Mammary epithelial cell (primary cell): ENCODE results near the gene SSBP2.

Source experiments
- EZH2 ChIP-seq: IDR thresholded peaks from 2 replicates; pipeline ENCODE4 v1.6.1; 2012; ENCODE audit warnings: low read length, inconsistent platforms, borderline replicate concordance
- TF ChIP-seq, protein P1 (sequence below), 2 donors: IDR thresholded peaks in 1 of 2; conservative IDR thresholded peaks in 1 of 2; 2 replicates each; pipeline ENCODE4 v1.5.1; 2011 to 2012; ENCODE audit warnings: inconsistent platforms in 2 of 2, low read length in 2 of 2, mild to moderate bottlenecking in 2 of 2, control low read depth in 1 of 2, low read depth in 1 of 2; ENCODE audit not compliant: insufficient read depth in 1 of 2; ENCODE audit errors: extremely low read depth in 1 of 2

DNA sequence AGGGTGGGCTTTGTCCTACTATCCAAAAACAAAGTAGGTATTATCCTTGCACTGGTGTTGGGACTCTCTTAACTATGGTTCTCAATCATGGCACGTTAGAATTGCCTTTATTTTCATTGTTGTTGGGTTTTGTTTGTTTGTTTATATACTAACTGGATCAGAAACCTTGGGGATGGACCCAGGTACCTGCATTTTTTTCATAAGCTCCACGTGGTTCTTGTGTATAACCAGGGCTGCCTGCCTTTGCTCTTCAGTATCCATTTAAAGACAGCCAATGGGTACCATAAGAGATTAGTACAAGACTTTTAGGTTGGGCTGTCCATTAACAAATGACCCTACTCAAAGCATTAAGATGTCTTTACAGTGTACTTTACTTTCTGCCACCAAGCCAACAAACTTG, 2.5 kb upstream of the SSBP2 start:
- TF ChIP-seq, protein P1, sequence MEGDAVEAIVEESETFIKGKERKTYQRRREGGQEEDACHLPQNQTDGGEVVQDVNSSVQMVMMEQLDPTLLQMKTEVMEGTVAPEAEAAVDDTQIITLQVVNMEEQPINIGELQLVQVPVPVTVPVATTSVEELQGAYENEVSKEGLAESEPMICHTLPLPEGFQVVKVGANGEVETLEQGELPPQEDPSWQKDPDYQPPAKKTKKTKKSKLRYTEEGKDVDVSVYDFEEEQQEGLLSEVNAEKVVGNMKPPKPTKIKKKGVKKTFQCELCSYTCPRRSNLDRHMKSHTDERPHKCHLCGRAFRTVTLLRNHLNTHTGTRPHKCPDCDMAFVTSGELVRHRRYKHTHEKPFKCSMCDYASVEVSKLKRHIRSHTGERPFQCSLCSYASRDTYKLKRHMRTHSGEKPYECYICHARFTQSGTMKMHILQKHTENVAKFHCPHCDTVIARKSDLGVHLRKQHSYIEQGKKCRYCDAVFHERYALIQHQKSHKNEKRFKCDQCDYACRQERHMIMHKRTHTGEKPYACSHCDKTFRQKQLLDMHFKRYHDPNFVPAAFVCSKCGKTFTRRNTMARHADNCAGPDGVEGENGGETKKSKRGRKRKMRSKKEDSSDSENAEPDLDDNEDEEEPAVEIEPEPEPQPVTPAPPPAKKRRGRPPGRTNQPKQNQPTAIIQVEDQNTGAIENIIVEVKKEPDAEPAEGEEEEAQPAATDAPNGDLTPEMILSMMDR (conservative IDR thresholded peaks at IDR 0.05 in 1 of 2, IDR thresholded peaks at IDR 0.05 in 1 of 2; ENCODE audit: extremely low read depth in 1 of 2, insufficient read depth in 1 of 2, low read depth in 1 of 2, low read length in 2 of 2): no peak
- TF ChIP-seq EZH2: no peak
